ENCODE measurements around the gene C3orf33. TPM values are rescaled to one million over a fixed set of nuclear protein-coding genes. Genes with fewer than 3 reads are reported as not detected.

Gene C3orf33
- 10 to 100 TPM in 2 of 4 donors, 1 to 10 TPM in 2; 8.9 to 16.3 (median 10.7) TPM for total RNA-seq

GRCh38 chr3:155805802-155806618 is at the start of gene C3orf33:
Gene C3orf33 (minus strand): TSS chr3:155806278. CDS start chr3:155806252, 26 bp downstream.
- intact Hi-C loops (cut with DNase I), result loop anchor here (10.0 kb wide), 1 partner anchor 69 kb away; the partner anchor contains the start of gene GMPS
- H3K27ac ChIP-seq, result peak within 1 kb of the TSS; percentile 86 to 95 (median 90)
- no peaks in the 10 kb centered on the region for H3K36me3 ChIP-seq
- H3K4me3 ChIP-seq (replicated peaks in 1 of 3), result peak within 1 kb of the TSS; percentile 72 to 93 (median 78)
- TF ChIP-seq POLR2A (IDR thresholded peaks at IDR 0.05) (peak in 1 of 2 donors; percentile 58), CTCF (IDR thresholded peaks at IDR 0.05) (peak; percentile 53 to 96 (median 73))
- peak; percentile 75 to 78 for DNase-seq
- WGBS, 2 donors, result 1% methylated on average over 30 to 31 of the region's 61 CpGs
- no peaks in the 10 kb centered on the region for H3K9me3 ChIP-seq
- H3K4me1 ChIP-seq, result peaks cover 5 to 14% of the 10 kb centered on the region in 2 donors
- H3K27me3 ChIP-seq, result no peaks in the 10 kb centered on the region

GRCh38 chr3:155854141-155854940 is 48.3 kb upstream of the C3orf33 start, which contains the start of gene SLC33A1:
Gene SLC33A1 (minus strand): TSS chr3:155854427. CDS start chr3:155853997, 430 bp downstream.
- Histone ChIP-seq H3K9me3 (no peaks in the 10 kb centered on the region), H3K36me3 (no peaks in the 10 kb centered on the region), H3K27me3 (no peaks in the 10 kb centered on the region), H3K4me3 (replicated peaks in 1 of 3) (peak within 1 kb of the TSS; percentile 73 to 86 (median 80)), H3K27ac (peak within 1 kb of the TSS; percentile 83 to 91 (median 91)), H3K4me1 (peaks cover 34 to 39% of the 10 kb centered on the region in 2 donors)
- intact Hi-C loops (cut with DNase I), result loop anchor here (10.0 kb wide), 1 partner anchor 110 kb away; the partner anchor contains the start of gene PLCH1
- TF ChIP-seq POLR2A (IDR thresholded peaks at IDR 0.05) (peak in 1 of 2 donors; percentile 85), CTCF (IDR thresholded peaks at IDR 0.05) (peak in 2 of 6 experiments; percentile 5 to 24)
- DNase-seq, result peak; percentile 99 to 100
- 1 to 2% methylated on average over 20 to 21 of the region's 50 CpGs for WGBS, 2 donors

GRCh38 chr3:155853214-155854140 is 47.4 kb upstream of the C3orf33 start:
- peak in 1 of 2 donors; percentile 32 for DNase-seq

More at GRCh38 chr3:155853214-155854140, 47.4 kb upstream of the C3orf33 start:
- 2 to 3% methylated on average over 31 to 45 of the region's 45 CpGs for WGBS, 2 donors
- Histone ChIP-seq H3K4me3 (replicated peaks in 1 of 3) (peak overlapping the region; percentile 73 to 86 (median 80)), H3K27ac (peak overlapping the region; percentile 39 to 83 (median 78)), H3K4me1 (peaks cover 42 to 47% of the 10 kb centered on the region in 2 donors), H3K27me3 (no peaks in the 10 kb centered on the region), H3K36me3 (no peaks in the 10 kb centered on the region), H3K9me3 (no peaks in the 10 kb centered on the region)
- TF ChIP-seq CTCF (IDR thresholded peaks at IDR 0.05) (peak in 3 of 6 experiments; percentile 7 to 25 (median 10)), POLR2A (IDR thresholded peaks at IDR 0.05) (no peak)
- intact Hi-C loops (cut with DNase I), result loop anchor here (10.0 kb wide), 1 partner anchor 109 kb away; the partner anchor contains the start of gene PLCH1

Measured in thyroid gland (tissue), 4 donors.